Natural killer cell (primary cell): Measurements from ENCODE around the gene MPRIP. TPM values are rescaled to one million over a fixed set of nuclear protein-coding genes. Genes with fewer than 3 reads are reported as not detected.
A peak's percentile ranks its signal among the peaks of the same experiment; 100 is the strongest.

Experiments used
- ATAC-seq, 3 donors: fragments of 150-1000 bp in 2 of 3; fragments of 200-7000 bp in 1 of 3; cut with Tn5 transposase; 1 replicate in 1 of 3; 2 replicates in 2 of 3; pipeline ENCODE4 v1.10.0; 2021; ENCODE audit warnings: mild to moderate bottlenecking in 2 of 3, moderate library complexity in 2 of 3
- DNase-seq, 2 donors: peaks; one replicate each; pipeline versions ENCODE4 v3.0.0 to v3.0.0-alpha.2; 2013 to 2021; ENCODE audit warnings: mixed read lengths in 1 of 2
- H3K27ac ChIP-seq: one replicate; pipeline ENCODE4 v1.5.1; 2013; ENCODE audit warnings: mild to moderate bottlenecking, low read length
- H3K27me3 ChIP-seq: one replicate; pipeline ENCODE4 v1.6.1; 2013; ENCODE audit warnings: low read length; ENCODE audit not compliant: control insufficient read depth, insufficient read depth
- H3K36me3 ChIP-seq: one replicate; pipeline ENCODE4 v1.6.1; 2013; ENCODE audit warnings: low read length; ENCODE audit not compliant: control insufficient read depth, insufficient read depth
- H3K4me1 ChIP-seq: one replicate; pipeline ENCODE4 v1.6.1; 2013; ENCODE audit warnings: low read length; ENCODE audit not compliant: control insufficient read depth, insufficient read depth
- H3K4me3 ChIP-seq: one replicate; pipeline ENCODE4 v1.5.1; 2013; ENCODE audit warnings: low read length
- H3K9me3 ChIP-seq: one replicate; pipeline ENCODE4 v1.6.1; 2013; ENCODE audit warnings: low read length; ENCODE audit not compliant: control insufficient read depth, insufficient read depth
- H3K27ac Mint-ChIP-seq, 2 donors: one replicate each; pipeline ENCODE4 v1.8.0; 2022; ENCODE audit warnings: mild to moderate bottlenecking in 2 of 2, mixed read lengths in 2 of 2, moderate library complexity in 1 of 2
- H3K27me3 Mint-ChIP-seq, 2 donors: one replicate each; pipeline ENCODE4 v1.8.0; 2022; ENCODE audit warnings: low read depth in 2 of 2, mixed read lengths in 2 of 2
- H3K36me3 Mint-ChIP-seq: one replicate; pipeline ENCODE4 v1.8.0; 2022; ENCODE audit warnings: mixed read lengths
- H3K4me1 Mint-ChIP-seq, 2 donors: one replicate each; pipeline ENCODE4 v1.8.0; 2022; ENCODE audit warnings: mixed read lengths in 2 of 2
- H3K4me3 Mint-ChIP-seq: one replicate; pipeline ENCODE4 v1.8.0; 2022; ENCODE audit warnings: mild to moderate bottlenecking, moderate library complexity, mixed read lengths
- H3K9me3 Mint-ChIP-seq, 2 donors: one replicate each; pipeline ENCODE4 v1.8.0; 2022; ENCODE audit warnings: mixed read lengths in 2 of 2
- CTCF ChIP-seq: fragments of 200-600 bp; IDR thresholded peaks from one replicate; pipeline ENCODE4 v1.8.0; 2022; ENCODE audit warnings: antibody characterized with exemption
- WGBS: methylation state at CpG from one replicate; pipeline ENCODE4 v1.1.7; 2013; ENCODE audit warnings: missing lambda C conversion rate; ENCODE audit not compliant: insufficient coverage; 5-methylcytosine and 5-hydroxymethylcytosine counted together
- intact Hi-C: fragments of 100-400 bp; cut with micrococcal nuclease; formaldehyde crosslinking; loops from one replicate; pipeline ENCODE4 v1.14.2; 2022
- total RNA-seq, 4 donors: library from RNA; stranded (reverse); fragments of 120-200 nt in 1 of 4; gene quantifications; one replicate each; pipeline versions ENCODE4 v1.2.3 to v1.2.4, GENCODE V29; 2013 to 2022

Gene MPRIP
- total RNA-seq, 3 donors from 2014 or later (not counting 1 experiment from before 2014, with no cell fraction given): 225 to 272 (median 229) TPM

GRCh38 chr17:17060001-17060922 lies 18.0 kb downstream of the MPRIP start:
- H3K36me3 ChIP-seq: peaks cover 4% of the 10 kb centered on the region
- no peak overlapping the region for H3K4me3 ChIP-seq
- H3K9me3 ChIP-seq: no peaks in the 10 kb centered on the region
- Mint-ChIP-seq H3K4me1 (peaks cover 42 to 65% of the 10 kb centered on the region in 2 donors), H3K36me3 (no peaks in the 10 kb centered on the region), H3K4me3 (no peak overlapping the region), H3K27me3 (no peaks in the 10 kb centered on the region), H3K27ac (peak overlapping the region; percentile 46 to 69), H3K9me3 (no peaks in the 10 kb centered on the region)
- H3K27me3 ChIP-seq: no peaks in the 10 kb centered on the region
- ATAC-seq: no peak
- intact Hi-C loops: no loop called here
- WGBS: 91% methylated on average over 10 of the region's 10 CpGs
- peaks cover 20% of the 10 kb centered on the region for H3K4me1 ChIP-seq
- no peak for DNase-seq
- TF ChIP-seq CTCF: no peak
- no peak overlapping the region for H3K27ac ChIP-seq

- intact Hi-C loops: no loop called here
- no peak overlapping the region for H3K4me3 Mint-ChIP-seq
- no peak overlapping the region for H3K4me3 ChIP-seq
- DNase-seq (no peak), ATAC-seq (no peak)
- peaks cover 44 to 66% of the 10 kb centered on the region in 2 donors for H3K4me1 Mint-ChIP-seq
- peaks cover 4% of the 10 kb centered on the region for H3K36me3 ChIP-seq
- H3K9me3 ChIP-seq: no peaks in the 10 kb centered on the region
- peaks cover 20% of the 10 kb centered on the region for H3K4me1 ChIP-seq
- TF ChIP-seq CTCF: no peak
- no peaks in the 10 kb centered on the region for H3K27me3 ChIP-seq
- H3K36me3 Mint-ChIP-seq: no peaks in the 10 kb centered on the region
- H3K27me3 Mint-ChIP-seq: no peaks in the 10 kb centered on the region
- no peaks in the 10 kb centered on the region for H3K9me3 Mint-ChIP-seq
- peak overlapping the region; percentile 46 to 69 for H3K27ac Mint-ChIP-seq
- H3K27ac ChIP-seq: no peak overlapping the region
- 95% methylated on average over 5 of the region's 5 CpGs for WGBS
Measured at GRCh38 chr17:17060930-17061329, 18.7 kb downstream of the MPRIP start.

- H3K27ac Mint-ChIP-seq: peak overlapping the region in 1 of 2 donors; percentile 69
- intact Hi-C loops: no loop called here
- no peak for TF ChIP-seq CTCF
- no peaks in the 10 kb centered on the region for H3K36me3 Mint-ChIP-seq
- H3K9me3 Mint-ChIP-seq: no peaks in the 10 kb centered on the region
- no peak for ATAC-seq
- peaks cover 20% of the 10 kb centered on the region for H3K4me1 ChIP-seq
- no peaks in the 10 kb centered on the region for H3K27me3 ChIP-seq
- no peak overlapping the region for H3K4me3 Mint-ChIP-seq
- H3K4me1 Mint-ChIP-seq: peaks cover 44 to 65% of the 10 kb centered on the region in 2 donors
- peaks cover 4% of the 10 kb centered on the region for H3K36me3 ChIP-seq
- DNase-seq: no peak
- 94% methylated on average over 3 of the region's 3 CpGs for WGBS
- H3K27me3 Mint-ChIP-seq: no peaks in the 10 kb centered on the region
- H3K4me3 ChIP-seq: no peak overlapping the region
- no peaks in the 10 kb centered on the region for H3K9me3 ChIP-seq
- H3K27ac ChIP-seq: no peak overlapping the region
Measured at GRCh38 chr17:17061516-17061915, 19.3 kb downstream of the MPRIP start.
